ENCODE measurements around the gene ERC1. TPM values are rescaled to one million over a fixed set of nuclear protein-coding genes. Genes with fewer than 3 reads are reported as not detected.

ERC1 gene
- total and polyA plus RNA-seq, 2 of the 4 experiments (the other 2 are of a cell fraction): 11.6 to 25.6 TPM

DNA sequence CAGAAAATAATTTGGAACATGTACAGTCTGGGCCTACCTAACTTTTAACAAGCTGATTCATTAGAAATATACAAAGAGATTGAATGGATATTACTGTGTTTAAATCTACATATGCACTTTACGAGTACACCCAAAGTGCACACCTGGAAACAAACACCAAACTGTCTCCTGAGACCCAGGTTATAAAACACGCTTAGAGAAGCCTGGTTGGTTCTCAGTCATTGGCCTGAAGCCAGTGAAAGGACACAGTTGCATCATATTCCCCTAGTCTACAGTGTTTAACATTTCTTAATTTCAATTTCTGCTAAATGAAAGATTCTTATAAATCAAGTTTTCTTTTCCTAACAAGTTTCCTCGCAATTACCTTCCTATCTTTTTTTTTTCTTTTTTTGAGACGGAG, 393.9 kb downstream of the ERC1 start:
- no peak for ATAC-seq (ENCODE audit: low read depth)
- no peak for DNase-seq
- H3K56ac ChIP-seq (ENCODE audit: extremely low read depth, insufficient read depth, low read length): no peak overlapping the region
- no TSS peak for BruUV-seq (replicated peaks)
- 0 out of 2 replicates have a peak, but pooled peaks cover 2% of the 10 kb centered on the region for H3K9me1 ChIP-seq (ENCODE audit: insufficient read depth, low read length)
- no peaks in the 10 kb centered on the region for H3K9me3 ChIP-seq (ENCODE audit: control insufficient read depth, insufficient read depth, low read length)
- ChIA-PET CTCF (no interaction called here), POLR2A (ENCODE audit: unreplicated experiment) (no interaction called here)
- TF ChIP-seq, protein P1, sequence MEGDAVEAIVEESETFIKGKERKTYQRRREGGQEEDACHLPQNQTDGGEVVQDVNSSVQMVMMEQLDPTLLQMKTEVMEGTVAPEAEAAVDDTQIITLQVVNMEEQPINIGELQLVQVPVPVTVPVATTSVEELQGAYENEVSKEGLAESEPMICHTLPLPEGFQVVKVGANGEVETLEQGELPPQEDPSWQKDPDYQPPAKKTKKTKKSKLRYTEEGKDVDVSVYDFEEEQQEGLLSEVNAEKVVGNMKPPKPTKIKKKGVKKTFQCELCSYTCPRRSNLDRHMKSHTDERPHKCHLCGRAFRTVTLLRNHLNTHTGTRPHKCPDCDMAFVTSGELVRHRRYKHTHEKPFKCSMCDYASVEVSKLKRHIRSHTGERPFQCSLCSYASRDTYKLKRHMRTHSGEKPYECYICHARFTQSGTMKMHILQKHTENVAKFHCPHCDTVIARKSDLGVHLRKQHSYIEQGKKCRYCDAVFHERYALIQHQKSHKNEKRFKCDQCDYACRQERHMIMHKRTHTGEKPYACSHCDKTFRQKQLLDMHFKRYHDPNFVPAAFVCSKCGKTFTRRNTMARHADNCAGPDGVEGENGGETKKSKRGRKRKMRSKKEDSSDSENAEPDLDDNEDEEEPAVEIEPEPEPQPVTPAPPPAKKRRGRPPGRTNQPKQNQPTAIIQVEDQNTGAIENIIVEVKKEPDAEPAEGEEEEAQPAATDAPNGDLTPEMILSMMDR (conservative IDR thresholded peaks at IDR 0.05; ENCODE audit: low read depth, low read length): no peak
- TF ChIP-seq MAFK (IDR thresholded peaks at IDR 0.05; ENCODE audit: low read depth, low read length) (no peak), MXI1 (IDR thresholded peaks at IDR 0.05; ENCODE audit: borderline replicate concordance, low read depth, low read length) (no peak), CEBPB (IDR thresholded peaks at IDR 0.05; ENCODE audit: low read depth, low read length) (0 out of 2 replicates have a peak, but pooled peaks have one; percentile 26), FOS (IDR thresholded peaks at IDR 0.05; ENCODE audit: low read depth, low read length) (no peak), NFE2L2 (IDR thresholded peaks at IDR 0.05; ENCODE audit: low read depth, low read length) (no peak)
- no peak overlapping the region for H2AK5ac ChIP-seq (ENCODE audit: low read depth, low read length)
- no peaks in the 10 kb centered on the region for H4K20me1 ChIP-seq (ENCODE audit: insufficient read depth, low read length)
- peaks cover 0 to 3% of the 10 kb centered on the region in 2 experiments; a peak in 1 of 4 replicates for H3K79me1 ChIP-seq (ENCODE audit: low read depth in 1 of 2, low read length in 2 of 2)
- H3K14ac ChIP-seq (replicated peaks; ENCODE audit: low read depth, low read length): no peak overlapping the region
- dilution Hi-C loops (cut with HindIII; ENCODE audit: low sequenced_read_pairs, unreplicated experiment): no loop called here
- H3K27ac ChIP-seq (ENCODE audit: insufficient read depth, low read length): no peak overlapping the region
- intact Hi-C loops (cut with micrococcal nuclease): no loop called here
- no peak overlapping the region for H2BK5ac ChIP-seq (ENCODE audit: low read depth, low read length, poor library complexity, severe bottlenecking)
- no peak overlapping the region for H3K18ac ChIP-seq (ENCODE audit: low read depth, low read length)
- H4K8ac ChIP-seq (ENCODE audit: low read depth in 2 of 2, low read length in 2 of 2): no peak overlapping the region
- H3K4me3 ChIP-seq (ENCODE audit: insufficient read depth, low read depth, low read length): no peak overlapping the region
- no peaks in the 10 kb centered on the region for H3K4me1 ChIP-seq (ENCODE audit: control insufficient read depth, insufficient read depth, low read length)
- H2BK20ac ChIP-seq (ENCODE audit: low read depth, low read length): no peak overlapping the region
- no peak overlapping the region for H4K91ac ChIP-seq (ENCODE audit: insufficient read depth, low read depth, low read length)
- H4K5ac ChIP-seq (ENCODE audit: low read depth, low read length): no peak overlapping the region
- no peak overlapping the region for H2AFZ ChIP-seq (replicated peaks; ENCODE audit: low read length, poor library complexity)
- 100% methylated on average over 2 of the region's 4 CpGs; no CpG with 5 or more reads in 1 of the 2 experiments for WGBS, 2 experiments (ENCODE audit: extremely low coverage in 2 of 2, insufficient read length in 1 of 2)
- no peak overlapping the region for H3K4ac ChIP-seq (ENCODE audit: low read depth, low read length)
- H2BK120ac ChIP-seq (ENCODE audit: low read depth, low read length): no peak overlapping the region
- no peak overlapping the region for H2AK9ac ChIP-seq (replicated peaks; ENCODE audit: low read depth, low read length, poor library complexity)
- no peak overlapping the region for H2BK15ac ChIP-seq (ENCODE audit: low read depth, low read length)
- in situ Hi-C loops (cut with MboI; ENCODE audit: low sequenced_read_pairs): no loop called here
- no peak overlapping the region for H3K9ac ChIP-seq (ENCODE audit: low read depth, low read length)
- H3K36me3 ChIP-seq (ENCODE audit: control insufficient read depth, insufficient read depth, low read length): no peaks in the 10 kb centered on the region; the same call in 1 of the 2 replicates
- no peak overlapping the region for H3K4me2 ChIP-seq (ENCODE audit: low read depth, low read length)
- H3K23ac ChIP-seq (ENCODE audit: low read depth, low read length): no peak overlapping the region
- H3K27me3 ChIP-seq (ENCODE audit: control insufficient read depth, insufficient read depth, low read length): no peaks in the 10 kb centered on the region
